HUES64 (cell line): Measurements from ENCODE around the gene DISC1.

Experiments
- H3K27ac ChIP-seq: 2 replicates; pipeline ENCODE4 v1.7.0; 2013; ENCODE audit warnings: low read depth, low read length, inconsistent platforms
- H3K27me3 ChIP-seq: 2 replicates; pipeline ENCODE4 v1.6.1; 2013; ENCODE audit warnings: mild to moderate bottlenecking, low read length; ENCODE audit not compliant: insufficient read depth
- H3K36me3 ChIP-seq: 2 replicates; pipeline ENCODE4 v1.6.1; 2013; ENCODE audit warnings: mild to moderate bottlenecking, low read length; ENCODE audit not compliant: insufficient read depth
- H3K4me1 ChIP-seq: 2 replicates; pipeline ENCODE4 v1.6.1; 2013; ENCODE audit warnings: mild to moderate bottlenecking, low read length, moderate library complexity; ENCODE audit not compliant: insufficient read depth
- H3K4me3 ChIP-seq: 2 replicates; pipeline ENCODE4 v1.5.1; 2013; ENCODE audit warnings: mild to moderate bottlenecking, low read length, moderate library complexity
- H3K9ac ChIP-seq: 2 replicates; pipeline ENCODE4 v1.6.1; 2013; ENCODE audit warnings: mild to moderate bottlenecking, low read depth, low read length
- H3K9me3 ChIP-seq: 2 replicates; pipeline ENCODE4 v1.6.1; 2013; ENCODE audit warnings: low read depth, low read length; ENCODE audit not compliant: insufficient read depth
- WGBS: fragments of 150-250, 120-280 bp; methylation state at CpG from one replicate; pipeline ENCODE4 v1.1.7; 2013; ENCODE audit warnings: missing lambda C conversion rate; 5-methylcytosine and 5-hydroxymethylcytosine counted together

DISC1 gene

DNA sequence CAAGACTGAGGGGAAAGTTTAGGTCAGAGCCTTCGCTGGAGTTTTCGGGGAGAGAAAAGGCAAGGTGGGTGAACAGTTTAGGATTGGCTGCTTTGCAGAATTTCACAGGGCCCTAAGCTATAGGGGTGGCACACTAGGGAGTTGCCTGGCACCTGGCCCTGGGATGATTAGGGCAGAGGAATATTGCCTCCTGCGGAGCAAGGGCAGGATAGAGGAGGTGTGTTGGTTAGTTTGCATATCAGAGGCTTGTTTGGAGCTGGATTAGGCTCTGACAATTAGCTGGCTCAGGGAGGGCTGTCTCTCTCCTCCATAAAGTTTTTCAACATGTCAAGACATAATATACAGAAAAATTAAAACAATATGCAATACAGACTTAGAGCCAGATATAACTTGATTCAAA is 436.4 kb downstream of the DISC1 start:
- H3K9me3 ChIP-seq = no peaks in the 10 kb centered on the region

GRCh38 chr1:232066521-232066920 is 439.9 kb downstream of the DISC1 start:
- Histone ChIP-seq H3K4me3 (no peak overlapping the region), H3K27ac (no peak overlapping the region), H3K36me3 (no peaks in the 10 kb centered on the region), H3K9ac (no peak overlapping the region), H3K27me3 (no peaks in the 10 kb centered on the region), H3K4me1 (peaks cover 5% of the 10 kb centered on the region; the same call in 1 of the 2 replicates), H3K9me3 (no peaks in the 10 kb centered on the region)
- 92% methylated on average over 3 of the region's 3 CpGs for WGBS

More for the DNA sequence above, 436.4 kb downstream of the DISC1 start:
- H3K4me1 ChIP-seq = peaks cover 5% of the 10 kb centered on the region; the same call in 1 of the 2 replicates
- no peak overlapping the region for H3K27ac ChIP-seq
- no peak overlapping the region for H3K4me3 ChIP-seq
- H3K36me3 ChIP-seq = no peaks in the 10 kb centered on the region
- no peaks in the 10 kb centered on the region for H3K27me3 ChIP-seq
- 64% methylated on average over 3 of the region's 3 CpGs for WGBS
- no peak overlapping the region for H3K9ac ChIP-seq

DNA sequence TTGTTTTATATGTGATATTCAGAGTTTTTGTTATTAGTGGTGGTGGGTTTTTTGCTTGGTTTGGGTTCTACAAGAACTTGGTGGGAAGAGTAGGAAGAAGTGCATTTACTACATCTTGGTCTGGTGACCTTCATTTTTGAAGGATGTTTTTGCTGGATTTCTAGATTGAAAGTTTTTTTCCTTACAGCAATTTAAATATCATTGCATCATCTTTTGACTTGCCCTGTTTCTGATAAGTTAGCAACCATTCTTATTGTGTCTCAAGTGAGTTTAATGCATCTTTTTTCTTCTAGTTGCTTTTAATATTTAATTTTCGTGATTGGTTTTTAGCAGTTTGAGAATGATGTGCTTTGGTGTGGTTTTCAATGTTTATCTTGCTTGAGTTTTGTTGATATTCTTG is 447.7 kb downstream of the DISC1 start:
- Histone ChIP-seq H3K4me1 (no peaks in the 10 kb centered on the region), H3K36me3 (no peaks in the 10 kb centered on the region), H3K27ac (no peak overlapping the region), H3K9me3 (no peaks in the 10 kb centered on the region), H3K4me3 (no peak overlapping the region), H3K27me3 (no peaks in the 10 kb centered on the region), H3K9ac (no peak overlapping the region)
- WGBS = no CpG with 5 or more reads among the region's 1 CpG

DNA sequence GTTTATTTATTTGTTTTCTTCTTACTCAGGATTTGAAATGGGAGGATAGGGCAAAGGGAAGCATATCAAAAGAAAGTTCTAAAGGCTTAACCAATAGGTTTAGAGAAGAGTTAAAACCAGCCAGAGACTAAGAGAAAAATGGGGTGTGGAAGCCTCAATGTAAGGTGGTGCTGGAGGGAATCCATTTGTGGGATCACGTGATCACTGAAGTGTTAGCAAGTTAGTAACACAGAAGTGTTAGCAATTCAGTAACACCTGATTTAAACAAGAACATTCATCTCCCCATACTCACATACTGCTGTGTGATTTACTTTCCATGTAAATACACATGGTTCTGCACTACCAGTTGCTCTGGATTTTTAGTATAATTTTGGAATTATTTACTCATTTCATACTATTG is 451.2 kb downstream of the DISC1 start:
- Histone ChIP-seq H3K27ac (no peak overlapping the region), H3K36me3 (no peaks in the 10 kb centered on the region), H3K9me3 (no peaks in the 10 kb centered on the region), H3K4me3 (no peak overlapping the region), H3K9ac (no peak overlapping the region), H3K27me3 (no peaks in the 10 kb centered on the region), H3K4me1 (no peaks in the 10 kb centered on the region)
- WGBS = 94% methylated on average over 1 of the region's 1 CpG

- H3K27ac ChIP-seq = no peak overlapping the region
- H3K4me1 ChIP-seq = peaks cover 8% of the 10 kb centered on the region
- no peaks in the 10 kb centered on the region for H3K27me3 ChIP-seq
- no peaks in the 10 kb centered on the region for H3K9me3 ChIP-seq
- H3K36me3 ChIP-seq = no peaks in the 10 kb centered on the region
- WGBS = 31% methylated on average over 6 of the region's 6 CpGs
- H3K4me3 ChIP-seq = no peak overlapping the region
- no peak overlapping the region for H3K9ac ChIP-seq
These were observed 458.1 kb downstream of the DISC1 start for GRCh38 chr1:232084584-232085223.

GRCh38 chr1:232090816-232091215 is 464.2 kb downstream of the DISC1 start:
- Histone ChIP-seq H3K4me1 (no peaks in the 10 kb centered on the region), H3K4me3 (no peak overlapping the region), H3K27ac (no peak overlapping the region), H3K9me3 (no peaks in the 10 kb centered on the region), H3K27me3 (no peaks in the 10 kb centered on the region), H3K9ac (no peak overlapping the region), H3K36me3 (no peaks in the 10 kb centered on the region)
- WGBS = over 99% methylated on average over 3 of the region's 3 CpGs
